SHP77 (cell line): Measurements from ENCODE around the gene ACOT7.

Experiments used
- DNase-seq, 2 experiments: peaks; one replicate each; lab custom pipeline; 2025; lab: John Stamatoyannopoulos, UW

The ACOT7 gene

DNA sequence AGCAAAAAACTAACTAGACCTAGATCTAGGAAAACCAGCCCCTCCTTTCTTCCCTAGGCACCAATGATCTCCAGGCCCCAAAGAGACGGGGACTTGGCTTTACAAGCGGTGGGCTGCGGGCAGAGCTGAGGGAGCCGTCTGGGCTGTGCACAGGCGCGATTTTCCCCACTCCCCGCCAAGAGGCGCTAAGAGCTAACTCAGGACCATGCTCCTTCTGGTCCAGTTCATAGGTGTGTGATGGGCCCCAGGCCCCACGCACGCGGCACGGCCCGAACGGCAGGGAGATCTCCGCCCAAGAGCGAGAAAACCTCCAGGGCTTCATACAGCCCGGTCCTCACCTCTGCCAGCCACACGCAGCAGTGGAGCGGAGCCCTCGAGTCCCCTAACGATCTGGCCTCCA lies 125.2 kb downstream of the ACOT7 start:
- no peak for DNase-seq

GRCh38 chr1:6267686-6268322 lies 125.8 kb downstream of the ACOT7 start:
- no peak for DNase-seq

DNA sequence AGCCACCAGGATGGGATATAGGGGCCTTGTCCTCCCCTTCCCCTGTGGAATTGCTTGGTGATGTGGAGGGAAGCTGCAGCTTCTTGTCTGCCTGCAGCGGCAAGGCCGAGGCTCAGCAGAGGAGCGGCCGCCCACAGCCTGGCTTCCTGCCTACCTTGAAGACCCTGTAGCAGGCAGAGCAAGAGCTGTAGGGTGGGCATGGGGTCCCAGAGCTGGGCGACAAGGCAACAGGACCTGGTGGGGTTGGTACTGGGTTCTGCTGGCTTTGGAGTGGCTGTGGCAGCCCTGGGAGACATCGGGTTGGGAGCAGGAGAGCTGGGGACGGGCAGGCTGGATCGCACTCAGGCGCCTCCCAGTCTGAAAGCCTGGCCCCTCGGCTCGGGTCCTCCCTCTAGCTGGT lies 126.9 kb downstream of the ACOT7 start:
- DNase-seq, result no peak

- peak; percentile 72 to 74 for DNase-seq
Measured at GRCh38 chr1:6265151-6265550, 128.4 kb downstream of the ACOT7 start.

DNA sequence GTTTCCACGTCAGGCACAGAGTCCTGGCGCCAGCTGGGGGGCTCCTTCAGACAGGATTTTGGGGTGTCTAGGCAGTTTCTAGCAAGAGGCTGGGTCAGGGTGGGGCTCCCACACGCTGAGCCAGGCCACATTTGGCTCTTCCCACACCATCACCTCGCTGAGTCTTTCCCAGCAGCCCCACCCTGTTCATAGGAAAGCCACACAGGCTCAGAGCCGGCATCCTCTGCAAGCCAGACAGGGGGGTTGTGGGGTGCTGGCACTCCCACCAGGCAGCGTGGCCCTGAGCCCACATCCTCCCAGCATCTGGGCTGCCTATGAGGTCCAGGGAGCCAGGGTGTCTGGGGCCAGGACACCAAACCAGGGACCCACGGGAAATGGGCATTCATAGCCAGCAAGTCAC lies 129.9 kb downstream of the ACOT7 start:
- no peak for DNase-seq

DNA sequence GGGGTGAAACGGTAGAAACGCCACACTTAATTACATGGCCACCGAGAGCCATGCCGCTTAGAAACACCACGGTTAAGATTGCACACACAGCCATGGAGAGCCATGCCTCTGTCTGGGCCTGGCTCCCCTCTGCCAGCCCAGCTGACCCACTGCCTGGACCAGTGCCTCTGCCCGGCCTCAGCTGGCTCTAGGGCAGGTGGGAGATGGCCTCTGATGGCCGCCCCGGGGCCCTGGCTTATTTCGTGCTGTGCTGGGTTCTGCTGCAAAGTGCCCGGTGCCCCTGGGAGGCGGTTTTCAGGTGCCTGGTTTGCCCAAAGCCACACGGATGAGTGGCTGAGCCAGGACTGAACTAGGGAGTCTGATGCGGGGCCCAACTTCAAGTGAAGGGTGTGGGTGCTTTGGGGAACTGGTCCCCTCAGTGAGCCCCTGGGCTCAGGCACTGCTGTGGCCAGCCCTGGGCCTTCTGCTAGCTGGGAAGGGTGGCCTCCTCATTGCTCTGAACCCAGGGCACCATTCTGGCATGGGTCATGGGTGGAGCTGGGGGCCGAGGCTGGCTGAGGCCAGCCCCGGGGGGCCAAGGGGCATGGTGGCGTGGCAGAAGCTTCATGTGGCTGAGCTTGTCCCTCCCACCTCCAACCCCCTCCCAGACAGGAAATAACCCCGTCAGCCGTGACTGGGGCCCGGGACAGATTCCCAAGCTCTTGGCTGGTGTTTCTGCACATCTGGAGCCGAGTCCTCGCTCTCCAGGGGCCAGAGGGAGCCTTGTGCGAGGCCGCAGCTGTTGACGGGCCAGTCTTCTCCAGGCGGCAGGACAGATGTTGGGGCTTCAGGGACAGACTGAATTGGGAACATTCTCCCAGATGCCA lies 130.8 kb downstream of the ACOT7 start:
- no peak for DNase-seq

GRCh38 chr1:6261615-6261995 lies 132.0 kb downstream of the ACOT7 start:
- DNase-seq, result no peak

GRCh38 chr1:6260961-6261614 lies 132.5 kb downstream of the ACOT7 start, which contains the start of gene GPR153:
Gene GPR153, minus strand, starts transcription at chr1:6261098. Its CDS starts 6,193 bp downstream, at chr1:6254905.
- peak in 1 of 2 experiments; percentile 31 for DNase-seq

DNA sequence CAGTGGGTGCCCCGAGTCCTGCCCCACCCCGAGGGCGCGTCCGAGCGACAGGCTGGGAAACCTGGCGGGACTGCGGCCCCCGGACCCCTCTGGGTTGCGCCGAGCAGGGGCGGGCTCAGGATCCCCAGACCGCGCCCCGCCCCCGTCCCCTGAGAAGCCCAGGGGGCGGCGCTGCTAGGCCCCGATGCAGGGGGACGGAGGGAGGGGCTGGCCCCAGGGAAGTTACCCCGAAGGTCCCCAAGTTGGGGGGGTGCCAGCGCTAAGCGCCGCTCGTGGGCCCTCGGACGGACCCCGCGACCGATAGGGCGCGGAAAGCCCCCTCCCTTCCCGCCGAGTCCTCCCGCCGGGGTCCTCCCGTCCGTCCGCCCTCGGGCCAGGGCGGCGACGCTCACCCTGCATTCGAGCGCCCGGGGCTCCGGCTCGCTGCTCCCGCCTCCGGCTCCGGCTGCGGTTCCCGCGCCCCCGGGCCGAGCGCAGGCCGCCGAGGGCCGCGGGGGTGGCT lies 133.1 kb downstream of the ACOT7 start:
- no peak for DNase-seq

DNA sequence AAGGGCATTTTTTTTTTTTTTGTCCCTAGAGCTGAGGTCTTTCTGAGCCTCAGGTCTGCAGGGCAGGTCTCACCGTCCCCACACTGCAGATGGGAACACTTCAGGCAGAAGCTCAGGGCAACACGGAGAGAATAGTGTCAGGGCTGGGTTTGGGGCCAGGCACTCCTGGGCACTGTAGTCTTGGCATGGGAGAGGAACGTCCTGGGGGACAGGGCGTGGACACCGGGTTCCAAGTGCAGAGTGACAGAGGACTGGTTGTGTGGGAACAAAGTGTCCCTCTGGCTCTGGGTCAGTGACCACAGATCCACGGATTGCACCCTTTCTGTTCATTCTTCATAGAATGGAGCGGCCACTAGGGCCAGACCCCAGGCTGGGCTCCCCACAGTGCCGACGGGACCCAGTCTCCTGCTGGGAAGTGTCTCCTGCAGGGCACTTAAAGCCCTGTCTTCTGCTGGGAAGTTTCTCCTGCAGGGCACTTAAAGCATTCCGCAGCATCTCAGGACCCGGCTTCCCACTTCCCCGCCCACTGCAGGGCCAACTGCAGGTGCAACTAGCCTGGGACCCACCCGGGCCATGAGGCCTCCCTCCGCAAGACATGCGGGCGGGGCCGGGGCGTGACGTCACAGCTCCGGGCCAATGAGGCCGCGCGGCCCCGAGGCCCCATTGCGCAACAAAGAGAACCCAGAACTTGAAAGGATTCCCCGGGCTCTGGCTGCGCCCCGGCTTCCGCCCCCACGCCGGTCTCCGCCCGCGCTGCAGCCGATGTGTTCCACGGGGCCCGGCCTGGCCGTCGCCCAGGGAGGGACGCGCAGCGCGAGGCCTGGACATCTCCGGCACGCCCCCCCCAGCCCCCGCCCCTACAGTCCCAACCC lies 133.8 kb downstream of the ACOT7 start:
- peak; percentile 31 to 64 for DNase-seq

DNA sequence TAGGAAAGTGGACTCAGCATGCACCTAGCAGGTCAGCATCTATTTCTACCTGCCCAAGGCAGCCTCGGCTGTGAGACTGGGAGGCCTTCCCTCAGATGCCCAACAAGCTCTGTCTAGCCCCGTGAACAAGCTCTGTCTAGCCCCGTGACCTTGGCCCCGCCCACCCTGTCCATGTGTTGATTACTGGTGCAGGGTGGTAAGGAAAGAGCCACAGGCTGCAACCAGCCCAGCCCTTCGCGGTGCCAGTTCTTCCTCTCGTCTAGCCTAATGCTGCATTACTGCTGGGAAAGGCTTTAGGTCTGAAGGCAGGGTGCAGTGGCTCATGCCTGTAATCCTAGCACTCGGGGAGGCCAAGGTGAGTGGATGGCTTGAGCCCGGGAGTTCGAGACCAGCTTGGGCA lies 134.9 kb downstream of the ACOT7 start:
- DNase-seq, result no peak

DNA sequence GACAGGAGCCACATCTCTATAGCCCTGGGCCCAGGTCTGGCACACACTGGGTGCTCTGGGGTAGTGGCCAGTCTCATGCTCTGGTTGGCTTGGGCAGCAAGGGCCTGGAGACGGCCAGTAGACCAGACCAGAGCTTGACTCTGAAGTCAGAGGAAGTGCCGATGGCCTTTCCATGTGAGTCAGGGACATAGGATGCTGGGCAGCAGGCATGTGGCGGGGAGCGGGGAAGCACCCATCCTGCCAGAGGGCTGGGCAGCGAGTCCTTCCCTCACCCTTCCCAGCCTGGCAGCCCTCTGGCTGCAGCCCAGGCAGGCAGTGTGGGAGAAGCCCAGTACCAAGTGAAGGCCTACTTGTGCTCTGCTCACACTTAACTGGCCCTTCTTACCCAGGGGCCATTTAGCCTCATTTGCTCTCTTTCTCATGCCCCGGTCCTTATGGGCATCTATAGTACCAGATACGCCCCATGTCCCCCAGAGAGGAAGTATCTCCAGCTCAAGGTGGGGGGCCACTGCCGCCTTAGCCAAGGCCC lies 136.0 kb downstream of the ACOT7 start:
- DNase-seq, result no peak

GRCh38 chr1:6256645-6257044 lies 136.9 kb downstream of the ACOT7 start:
- no peak for DNase-seq

DNA sequence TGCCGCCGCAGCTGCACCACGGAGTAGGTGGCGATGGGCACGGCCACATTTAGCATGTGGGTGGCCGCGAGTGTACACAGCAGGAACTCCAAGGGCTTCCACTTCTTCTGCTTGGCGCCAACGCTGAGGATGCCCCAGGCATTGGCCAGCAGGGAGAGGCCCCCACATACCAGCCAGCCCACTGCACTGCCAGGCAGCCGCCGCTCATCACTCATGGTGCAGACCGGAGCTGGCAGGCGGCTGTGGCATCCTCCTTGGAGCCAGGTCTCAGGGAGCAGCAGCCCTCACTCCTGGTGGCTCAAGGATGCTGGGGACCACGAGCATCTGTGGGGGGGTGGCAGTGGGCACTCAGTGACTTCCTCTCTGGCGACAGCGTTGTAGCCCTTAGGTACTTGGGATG lies 138.9 kb downstream of the ACOT7 start:
- DNase-seq, result no peak

GRCh38 chr1:6253380-6253779 lies 140.2 kb downstream of the ACOT7 start:
- DNase-seq, result no peak

GRCh38 chr1:6252374-6252710 lies 141.2 kb downstream of the ACOT7 start:
- no peak for DNase-seq

- no peak for DNase-seq
Measured at GRCh38 chr1:6251681-6252373, 141.7 kb downstream of the ACOT7 start.

GRCh38 chr1:6251233-6251632 lies 142.3 kb downstream of the ACOT7 start:
- no peak for DNase-seq

- no peak for DNase-seq
Measured at GRCh38 chr1:6249739-6250689, 143.6 kb downstream of the ACOT7 start.
